Neural progenitor cell (in vitro differentiated cells): Measurements from ENCODE around the gene LRP1.

Source experiments
- CTCF ChIP-seq: fragments of 200-600 bp; sonication (generic); IDR thresholded peaks from 2 replicates; pipeline ENCODE4 v1.5.1; 2017; ENCODE audit warnings: antibody characterized with exemption, mild to moderate bottlenecking
- EZH2 ChIP-seq: fragments of 200-600 bp; sonication (generic); IDR thresholded peaks from 2 replicates; pipeline ENCODE4 v1.6.1; 2017; ENCODE audit warnings: antibody characterized with exemption, mild to moderate bottlenecking, moderate library complexity

DNA sequence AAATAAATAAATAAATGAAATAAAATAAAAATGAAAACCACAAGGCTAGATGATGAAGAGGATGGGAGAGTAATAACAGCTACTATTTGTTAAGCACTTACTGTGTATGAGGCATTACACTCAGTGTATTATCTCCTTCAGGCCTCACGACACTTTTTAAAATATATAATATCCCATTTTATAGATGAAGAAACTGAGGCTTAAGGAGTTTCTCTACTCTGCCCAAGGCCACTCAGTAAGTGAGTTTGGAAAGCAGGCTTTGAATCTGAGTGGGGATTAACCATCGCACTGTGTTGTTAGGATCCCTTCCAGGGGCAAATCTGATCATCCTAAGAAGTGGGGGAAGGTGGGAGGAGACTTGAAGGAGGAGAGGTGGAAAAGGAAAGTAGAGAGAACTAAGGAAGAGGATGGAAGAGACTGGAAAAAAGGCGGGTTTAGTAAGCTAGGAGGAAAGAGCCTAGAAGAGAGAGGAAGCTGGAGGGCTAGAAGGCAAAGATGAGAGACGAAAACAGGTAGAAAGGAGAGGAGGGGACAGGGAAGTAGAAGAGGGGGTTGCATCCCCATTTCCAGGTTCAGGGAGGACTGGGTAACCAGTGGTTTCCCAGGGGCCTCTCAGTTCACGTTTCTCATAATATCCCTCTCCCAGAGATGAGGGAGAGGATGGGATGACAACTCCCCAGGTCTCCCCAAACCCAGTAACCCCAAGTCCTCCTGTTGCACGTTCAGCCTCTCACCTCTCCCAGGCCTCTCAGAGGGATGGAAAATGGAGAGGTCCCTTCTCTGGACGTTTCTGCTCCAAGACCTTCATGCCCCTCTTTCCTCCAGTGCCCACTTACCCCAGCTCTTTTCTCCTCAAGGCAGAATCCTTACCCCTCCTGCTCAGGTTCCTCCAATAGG is 18.8 kb upstream of the LRP1 start:
- TF ChIP-seq CTCF = no peak
- TF ChIP-seq EZH2 = no peak
